HG03469 (cell line): ENCODE results near the gene GALM.

Source experiments
- ATAC-seq: cut with Tn5 transposase; IDR thresholded peaks from one replicate; pipeline ENCODE4 v1.9.1; 2021; ENCODE audit warnings: mild to moderate bottlenecking, moderate library complexity, moderate number of reproducible peaks; ENCODE audit not compliant: unreplicated experiment

The GALM gene

DNA sequence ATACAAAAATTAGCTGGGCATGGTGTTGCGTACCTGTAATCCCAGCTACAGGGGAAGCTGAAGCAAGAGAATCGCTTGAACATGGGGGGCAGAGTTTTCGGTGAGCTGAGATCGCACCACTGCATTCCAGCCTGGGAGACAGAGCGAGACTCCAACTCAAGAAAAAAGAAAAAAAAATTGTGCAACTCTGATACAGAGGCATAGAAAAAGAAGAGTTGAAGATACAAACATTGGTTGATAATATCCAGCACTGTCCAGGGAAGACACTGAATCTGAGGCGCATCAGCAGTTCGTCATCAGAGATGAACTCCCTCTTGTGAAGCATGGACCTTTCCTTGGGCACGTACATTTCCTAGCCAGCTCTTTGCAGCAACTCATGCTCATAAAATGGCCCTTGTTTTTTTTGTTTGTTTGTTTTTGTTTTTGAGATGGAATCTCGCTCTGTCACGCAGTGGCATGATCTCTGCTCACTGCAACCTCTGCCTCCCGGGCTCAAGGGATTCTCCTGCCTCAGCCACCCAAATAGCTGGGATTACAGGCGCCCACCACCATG lies 16.7 kb upstream of the GALM start:
- no peak for ATAC-seq

DNA sequence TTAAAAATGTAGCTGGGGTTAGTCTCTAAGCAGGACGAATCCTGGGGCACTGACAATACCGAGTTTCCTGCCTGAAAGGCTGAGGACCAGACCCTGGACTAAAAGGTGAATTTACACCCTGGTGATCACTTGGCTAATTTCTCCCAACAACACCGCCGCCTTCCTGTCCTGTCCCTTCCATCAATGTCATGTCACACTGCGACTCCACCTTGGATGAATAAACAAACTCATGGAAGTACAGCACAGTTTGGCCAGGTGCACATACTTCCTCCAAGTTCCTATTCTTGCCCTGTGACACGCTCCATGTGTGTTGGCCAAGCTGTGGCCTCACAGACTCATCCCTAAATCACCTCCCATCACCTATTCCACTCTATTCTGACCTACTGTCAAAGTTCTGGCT lies 15.9 kb upstream of the GALM start:
- no peak for ATAC-seq

DNA sequence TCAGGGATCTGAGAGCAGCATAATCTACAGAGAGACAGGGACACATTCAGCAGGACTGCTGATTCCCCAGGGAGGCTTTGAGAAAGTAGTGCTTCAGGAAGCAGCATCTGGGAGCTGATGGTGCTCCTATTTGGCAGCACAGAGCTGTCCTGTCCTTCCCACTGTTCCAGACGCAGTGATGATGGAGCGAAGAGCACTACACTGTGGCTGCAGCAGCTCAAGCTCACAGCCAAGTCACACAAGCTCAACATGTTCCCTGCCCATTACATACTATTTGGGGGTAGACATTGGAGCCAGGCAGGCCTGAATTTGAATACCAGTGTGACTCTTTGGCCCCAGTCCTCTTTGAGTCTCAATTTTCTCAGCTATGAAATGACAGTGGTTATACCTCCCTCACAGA lies 15.2 kb upstream of the GALM start:
- ATAC-seq, result no peak

DNA sequence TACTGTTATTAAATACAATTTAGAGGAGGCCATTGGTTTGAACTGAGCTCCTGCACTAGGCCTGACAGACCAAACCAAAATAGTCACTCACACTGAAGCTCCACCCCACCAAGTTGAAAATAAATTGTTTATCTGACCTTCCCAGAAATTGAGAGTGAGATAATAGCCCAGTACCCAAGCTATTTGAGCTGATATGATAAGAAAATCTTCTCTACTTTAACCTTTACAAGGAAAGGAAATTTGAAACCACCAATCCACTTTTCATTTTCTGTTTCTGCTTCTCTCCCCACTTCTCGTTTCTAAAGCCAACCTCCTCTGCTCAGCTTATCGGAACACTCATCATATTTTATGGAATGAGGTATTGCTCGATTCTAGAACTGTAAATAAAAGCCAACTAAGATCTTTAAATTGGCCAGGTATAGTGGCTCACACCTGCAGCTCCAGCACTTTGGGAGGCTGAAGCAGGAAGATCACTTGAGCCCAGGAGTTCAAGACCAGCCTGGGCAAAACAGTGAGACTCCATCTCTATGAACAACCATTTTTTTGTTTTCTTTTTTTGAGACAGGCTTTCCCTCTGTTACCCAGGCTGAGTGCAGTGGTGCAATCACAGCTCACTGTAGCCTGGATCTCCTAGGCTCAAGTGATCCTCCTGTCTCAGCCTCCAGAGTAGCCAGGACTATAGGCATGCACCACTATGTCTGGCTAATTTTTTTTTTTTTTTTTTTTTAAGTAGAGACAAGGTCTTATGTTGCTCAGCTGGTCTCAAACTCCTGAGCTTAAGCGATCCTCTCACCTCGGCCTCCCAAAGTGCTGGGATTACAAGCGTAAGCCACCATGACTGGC lies 13.3 kb upstream of the GALM start:
- ATAC-seq, result no peak

DNA sequence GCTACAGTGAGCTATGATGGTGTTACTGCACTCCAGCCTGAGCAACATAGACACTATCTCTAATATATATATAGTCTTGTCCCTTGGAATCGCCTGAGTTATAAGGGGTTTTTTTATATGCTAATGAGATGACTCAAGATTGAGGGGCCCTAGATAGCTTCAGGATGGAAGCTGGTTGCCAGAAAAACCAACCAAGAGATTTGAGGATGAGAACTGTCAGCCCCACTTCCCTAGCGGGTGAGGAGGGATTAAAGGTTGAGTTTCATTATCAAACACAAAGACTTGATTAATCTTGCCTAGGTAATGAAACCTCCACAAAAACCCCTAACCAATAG lies 12.6 kb upstream of the GALM start:
- ATAC-seq, result no peak

DNA sequence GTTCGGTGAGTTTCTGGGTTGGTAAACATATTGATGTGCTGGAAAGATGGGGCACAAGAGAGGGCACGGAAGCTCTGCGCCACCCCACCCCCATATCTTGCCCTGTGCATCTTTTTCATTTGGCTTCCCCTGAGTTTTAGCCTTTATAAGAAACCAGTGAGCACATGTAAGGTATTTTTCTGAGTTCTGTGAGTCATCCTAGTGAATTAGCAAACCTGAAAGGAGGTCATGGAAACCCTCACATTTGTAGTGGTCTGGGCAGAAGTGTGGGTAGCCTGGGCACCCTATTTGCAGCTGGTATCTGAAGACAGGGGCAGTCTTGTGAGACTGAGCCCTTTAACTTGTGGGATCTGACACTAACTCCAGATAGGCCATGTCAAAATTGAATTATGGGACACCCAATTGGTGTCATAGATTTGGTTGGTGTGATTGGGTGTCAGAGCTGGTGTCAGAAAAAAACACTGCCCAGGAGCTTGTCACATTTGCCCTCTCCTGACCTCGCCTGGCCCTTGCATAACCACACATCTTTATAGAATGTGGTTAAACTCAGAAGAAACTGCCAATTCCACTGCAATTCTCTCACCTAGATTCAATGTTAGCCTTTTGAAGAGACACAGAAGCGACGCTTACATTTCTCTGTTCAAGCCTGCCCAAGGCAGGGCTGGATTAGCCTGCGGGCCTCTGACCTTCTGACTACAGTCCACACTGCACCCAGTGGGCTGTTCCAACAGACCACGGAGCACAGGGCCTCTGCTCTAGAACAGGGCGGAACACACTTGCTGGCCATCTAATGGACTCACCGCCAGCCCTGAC lies 12.0 kb upstream of the GALM start:
- ATAC-seq, result no peak

DNA sequence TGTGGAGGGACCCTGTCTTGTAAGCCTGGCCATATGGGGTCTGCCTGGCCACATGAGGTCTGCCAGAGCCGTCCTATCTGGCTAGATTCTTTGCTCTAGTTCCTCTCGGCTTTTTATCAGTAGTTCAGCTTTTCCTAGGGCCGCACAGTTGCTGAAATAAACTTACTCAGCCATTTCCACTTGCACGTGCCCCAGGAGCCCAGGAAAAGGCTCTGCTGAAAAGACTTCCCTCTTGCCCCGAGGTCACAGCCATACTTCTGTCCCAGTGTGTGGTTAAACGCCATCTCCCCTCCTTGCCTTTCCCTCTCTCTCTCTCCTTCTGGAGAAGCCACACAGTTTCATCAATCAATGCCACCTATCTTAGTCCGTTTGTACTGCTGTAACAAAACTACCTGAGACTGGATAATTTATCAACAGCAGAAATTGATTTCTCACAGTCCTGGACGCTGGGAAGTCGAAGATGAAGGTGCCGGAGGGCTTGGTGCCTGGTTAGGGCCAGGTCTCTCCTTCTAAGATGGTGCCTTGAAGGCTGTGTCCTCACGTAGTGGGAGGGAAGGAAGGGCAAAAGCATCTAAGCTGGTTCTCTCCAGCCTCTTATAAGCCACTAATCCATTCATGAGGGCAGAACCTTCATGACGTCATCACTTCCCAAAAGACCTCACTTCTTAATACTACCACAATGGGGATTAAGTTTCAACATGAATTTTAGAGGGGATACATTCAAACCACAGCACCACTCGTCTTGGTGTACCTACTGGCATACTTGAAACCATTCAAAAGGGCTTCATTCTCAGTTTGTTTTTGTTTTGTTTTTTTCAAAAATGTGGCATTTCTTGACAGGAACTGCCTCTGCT lies 11.2 kb upstream of the GALM start:
- no peak for ATAC-seq

DNA sequence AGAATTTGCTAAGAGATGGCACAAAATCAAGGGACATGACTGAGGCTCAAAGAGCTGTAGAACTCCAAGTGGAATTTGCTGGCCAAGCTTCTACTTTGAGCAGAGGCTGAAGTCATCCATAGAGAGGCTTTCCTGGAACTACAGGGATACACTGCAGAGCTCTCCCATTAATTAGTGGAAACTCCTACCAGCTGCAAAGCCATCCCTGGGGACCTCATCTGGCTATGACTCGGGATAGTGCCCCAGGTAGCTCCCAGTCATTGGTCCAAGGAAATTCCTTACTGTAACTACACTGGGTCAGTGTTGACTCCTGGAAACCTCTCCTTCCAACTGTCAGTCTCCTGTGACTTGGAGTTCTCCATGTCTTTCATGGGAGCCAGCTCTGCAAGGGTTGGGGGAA lies 10.5 kb upstream of the GALM start:
- no peak for ATAC-seq

DNA sequence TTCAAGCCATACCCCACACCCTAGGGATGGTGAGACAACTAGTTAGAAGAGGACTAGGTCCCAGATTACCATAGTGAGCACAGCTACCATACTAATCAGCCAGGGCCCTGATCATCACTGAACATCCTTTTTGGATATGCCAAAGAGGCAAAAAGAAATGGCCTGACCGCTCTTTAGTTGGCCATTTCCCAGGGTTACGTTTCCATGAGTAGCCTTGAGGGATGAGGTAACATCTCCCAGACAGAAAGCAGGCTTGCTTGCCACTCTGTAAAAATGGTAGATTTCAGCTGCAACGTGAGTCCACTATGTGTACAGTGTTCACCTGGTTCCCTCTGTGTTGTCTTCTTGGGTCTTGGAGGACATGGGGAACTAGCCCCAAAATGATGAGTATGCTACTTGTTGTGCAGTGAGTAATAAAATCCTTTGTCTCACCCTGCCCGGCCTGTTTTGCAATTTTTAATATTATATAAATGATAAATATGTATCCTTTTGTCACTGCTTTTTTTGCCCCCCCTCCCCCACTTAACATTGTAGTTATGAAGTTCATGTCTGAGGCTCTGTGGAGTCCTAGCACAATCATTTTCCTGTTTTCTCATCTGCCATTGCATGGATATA lies 8.9 kb upstream of the GALM start:
- ATAC-seq, result no peak

DNA sequence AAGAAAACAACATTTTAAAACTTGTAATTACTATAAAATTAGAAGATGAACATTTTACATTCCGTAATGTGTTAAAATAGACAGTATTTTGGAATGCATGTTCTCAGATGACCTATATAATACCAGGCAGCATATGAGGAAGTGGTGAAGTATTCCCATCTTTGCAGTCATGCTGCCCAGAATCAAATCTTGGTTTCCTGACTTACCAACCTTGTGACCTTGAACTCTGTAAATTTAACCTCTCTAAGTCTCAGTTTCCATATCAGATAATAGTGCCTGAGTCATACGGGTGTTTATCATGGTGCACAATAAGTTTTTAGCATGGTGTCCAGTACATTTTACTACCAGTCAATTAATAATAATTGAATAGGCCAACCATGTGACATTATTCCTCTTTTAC lies 7.3 kb upstream of the GALM start:
- no peak for ATAC-seq

DNA sequence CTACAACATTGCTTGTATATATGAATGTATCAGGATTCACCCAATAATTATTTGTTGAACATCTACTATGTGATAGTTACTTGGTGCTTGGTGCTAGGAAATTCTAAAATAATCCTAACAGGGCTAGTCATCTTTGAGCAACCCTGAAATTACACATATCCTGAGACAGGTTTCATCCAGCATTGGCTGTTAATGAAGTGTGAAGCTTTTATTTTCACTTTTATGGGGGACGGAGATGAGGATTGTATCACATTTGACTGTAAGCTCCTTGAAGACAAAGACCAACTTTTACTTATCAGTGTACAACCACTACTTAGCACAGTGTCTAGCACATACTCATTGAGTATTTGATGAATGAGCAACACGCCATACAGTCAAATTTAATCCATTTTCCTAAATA lies 6.8 kb upstream of the GALM start:
- no peak for ATAC-seq

DNA sequence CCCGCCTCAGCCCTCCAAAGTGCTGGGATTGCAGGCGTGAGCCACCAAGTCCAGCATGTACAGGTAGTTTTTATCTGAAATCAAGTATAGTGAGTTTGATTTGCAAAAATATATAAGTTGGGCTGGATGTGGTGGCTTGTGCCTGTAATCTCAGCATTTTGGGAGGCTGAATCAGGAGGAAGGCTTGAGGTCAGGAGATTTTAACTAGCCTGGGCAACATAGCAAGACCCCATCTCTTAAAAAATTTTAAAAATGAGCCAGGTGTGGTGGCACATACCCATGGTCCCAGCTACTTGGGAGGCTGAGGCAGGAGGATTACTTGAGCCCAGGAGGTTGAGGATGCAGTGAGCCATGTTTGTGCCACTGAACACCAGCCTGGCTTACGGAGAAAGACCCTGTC lies 5.6 kb upstream of the GALM start:
- ATAC-seq, result no peak

DNA sequence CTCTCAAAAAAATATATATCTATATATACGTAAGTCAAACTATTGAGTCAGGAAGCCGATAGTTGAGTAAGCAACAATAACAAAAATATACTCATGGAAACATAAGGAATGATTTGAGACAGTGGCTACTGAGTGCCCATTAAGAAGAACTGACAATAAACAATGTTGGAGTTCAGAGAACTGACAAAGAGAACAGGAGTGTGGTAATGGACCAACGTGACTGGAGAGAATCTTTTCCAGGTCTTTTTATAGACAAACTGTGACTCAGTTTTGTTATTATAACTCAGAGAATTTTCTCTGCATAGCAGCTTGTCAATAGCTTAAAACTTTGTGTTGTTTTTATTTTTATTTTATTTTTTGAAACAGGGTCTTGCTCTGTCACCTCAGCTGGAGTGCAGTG lies 4.6 kb upstream of the GALM start:
- ATAC-seq, result no peak

DNA sequence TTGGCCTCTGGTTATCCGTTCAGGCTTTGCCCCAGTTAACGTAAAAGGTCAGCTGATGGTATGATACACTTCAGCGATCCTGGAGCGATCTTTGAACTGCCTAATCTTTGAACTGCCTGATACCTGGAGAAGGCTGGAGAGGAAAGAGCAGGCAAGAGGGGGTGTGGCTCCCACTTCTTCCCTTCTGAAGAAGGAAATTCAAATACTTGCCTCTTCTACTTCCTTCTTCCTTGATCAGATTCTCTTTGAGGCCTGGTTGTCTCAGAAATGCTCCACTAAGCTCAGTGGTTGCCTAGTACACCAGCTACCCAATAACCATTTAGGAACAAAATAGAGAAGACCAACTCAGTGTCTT lies 619 bp downstream of the GALM start:
- no peak for ATAC-seq

DNA sequence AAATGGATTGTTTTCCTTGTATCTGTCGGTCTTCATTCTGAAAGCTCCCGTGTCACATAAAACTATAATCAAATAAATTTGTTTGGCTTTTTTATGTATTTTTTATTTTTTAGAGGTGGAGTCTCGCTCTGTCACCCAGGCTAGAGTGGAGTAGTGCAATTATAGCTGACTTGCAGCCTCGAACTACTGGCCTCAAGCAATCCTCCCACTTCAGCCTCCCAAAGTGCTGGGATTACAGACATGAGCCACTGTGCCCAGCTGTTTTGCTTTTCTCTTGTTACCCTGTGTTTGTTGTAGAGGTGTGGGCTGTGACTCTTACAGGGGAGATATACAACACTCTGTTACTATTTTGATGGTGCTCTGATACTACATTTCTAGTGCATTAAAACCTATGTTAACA lies 2.2 kb downstream of the GALM start:
- ATAC-seq, result no peak

DNA sequence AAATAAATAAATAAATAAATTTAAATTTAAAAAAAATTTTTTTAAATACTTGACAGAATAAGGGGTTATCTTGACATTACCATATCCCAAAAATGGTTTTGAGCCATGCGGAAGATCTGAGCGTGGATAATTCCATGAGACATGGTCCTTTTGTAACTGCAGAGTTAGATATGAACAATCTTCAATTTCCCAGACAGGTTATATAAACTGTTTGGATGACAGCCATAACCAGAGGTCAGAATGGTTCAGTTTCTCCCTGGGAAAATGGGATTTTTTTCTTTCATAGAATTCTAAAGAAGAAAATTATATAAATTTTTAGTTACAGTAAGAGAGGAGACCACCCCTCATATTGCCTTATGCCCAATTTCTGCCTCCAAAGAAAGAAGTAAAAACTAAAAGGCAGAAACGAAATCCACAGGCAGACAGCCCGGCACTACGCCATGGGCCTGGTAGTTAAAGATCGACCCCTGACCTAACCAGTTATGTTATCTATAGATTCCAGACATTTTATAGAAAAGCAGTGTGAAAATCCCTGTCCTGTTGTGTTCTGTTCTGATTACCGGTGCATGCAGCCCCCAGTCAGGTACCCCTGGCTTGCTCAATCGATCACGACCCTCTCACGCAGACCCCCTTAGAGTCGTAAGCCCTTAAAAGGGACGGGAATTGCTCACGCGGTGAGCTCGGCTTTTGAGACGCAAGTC lies 3.0 kb downstream of the GALM start:
- no peak for ATAC-seq

DNA sequence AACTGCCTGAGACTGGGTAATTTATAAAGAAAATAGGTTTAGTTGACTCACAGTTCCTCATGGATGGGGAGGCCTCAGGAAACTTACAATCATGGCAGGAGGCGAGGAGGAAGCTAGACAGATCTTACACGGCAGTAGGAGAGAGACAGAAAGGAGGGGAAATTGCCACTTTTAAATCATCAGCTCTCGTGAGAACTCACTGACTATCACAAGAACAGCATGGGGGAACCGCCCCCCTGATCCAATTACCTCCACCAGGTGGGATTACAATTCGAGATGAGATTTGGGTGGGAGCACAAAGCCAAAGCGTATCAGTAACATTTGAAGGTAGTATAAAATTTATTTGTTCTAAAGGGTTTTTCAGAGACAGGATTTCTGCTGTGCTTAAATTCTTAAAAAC lies 5.4 kb downstream of the GALM start:
- ATAC-seq, result no peak

DNA sequence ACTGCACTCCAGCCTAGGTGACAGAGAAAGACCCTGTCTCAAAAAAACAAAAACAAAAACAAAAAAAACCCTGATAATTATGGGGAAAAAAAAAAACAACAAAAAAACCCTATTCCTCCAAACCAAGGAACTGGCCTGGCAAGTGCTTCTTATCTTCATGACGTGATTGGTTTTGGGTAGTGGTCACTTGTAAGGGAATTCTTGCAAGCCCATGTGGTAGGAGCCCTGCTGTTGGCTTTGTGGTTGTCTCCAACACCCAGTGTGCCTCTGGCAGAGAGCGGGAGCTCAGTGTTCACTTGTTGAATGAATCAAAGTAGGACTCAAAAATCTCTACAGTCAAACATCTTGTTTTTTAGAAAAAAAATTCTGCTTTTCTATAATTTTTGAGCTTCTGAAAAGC lies 6.0 kb downstream of the GALM start:
- ATAC-seq, result no peak

DNA sequence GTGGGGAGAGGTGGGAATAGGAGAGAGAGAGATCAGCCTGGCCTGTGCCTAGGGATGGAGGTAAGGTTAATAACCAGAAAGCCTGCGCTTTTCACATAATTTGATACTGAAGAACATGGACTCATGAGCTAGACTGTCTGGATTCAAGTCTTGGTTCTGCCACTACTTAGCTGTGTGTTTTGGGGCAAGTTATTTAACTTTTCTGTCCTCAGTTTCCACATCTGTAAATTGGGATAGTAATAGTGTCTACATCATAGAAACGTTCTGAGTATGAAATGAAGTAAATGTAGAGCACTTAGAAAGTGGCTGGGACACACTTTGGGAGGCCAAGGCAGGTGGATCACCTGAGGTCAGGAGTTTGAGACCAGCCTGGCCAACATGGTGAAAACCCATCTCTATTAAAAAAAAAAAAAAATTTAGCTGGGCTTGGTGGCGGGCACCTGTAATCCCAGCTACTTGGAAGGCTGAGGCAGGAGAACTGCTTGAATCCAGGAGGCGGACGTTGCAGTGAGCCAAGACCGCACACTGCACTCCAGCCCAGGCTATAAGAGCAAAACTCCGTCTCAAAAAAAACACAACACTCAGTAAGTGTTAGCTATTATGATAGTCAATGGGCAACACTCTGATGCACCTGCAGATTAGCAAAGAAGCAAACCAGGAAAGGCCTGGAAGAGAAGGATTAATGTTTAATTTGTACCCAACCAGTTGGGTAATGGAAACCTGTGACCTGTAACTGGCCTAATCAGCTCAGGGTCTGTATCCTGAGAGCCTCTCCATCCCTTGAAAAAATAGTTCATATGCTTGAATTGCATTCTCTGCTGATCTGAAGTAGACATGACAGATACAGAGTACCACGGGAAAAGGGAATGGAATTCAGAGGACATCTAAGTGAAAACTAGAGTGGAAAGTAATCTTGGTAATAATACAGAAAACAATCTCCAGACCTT lies 6.8 kb downstream of the GALM start:
- no peak for ATAC-seq
